Right lobe of liver (tissue), 4 donors: ENCODE data around the gene ELOVL5.

Source experiments
- POLR2A ChIP-seq: fragments of 450-650 bp; IDR thresholded peaks from one replicate; pipeline ENCODE4 v1.6.1; 2017; ENCODE audit warnings: antibody characterized with exemption, mild to moderate bottlenecking
- TF ChIP-seq, protein P1 (sequence below), 4 donors: fragments of 200-600 bp in 3 of 4; fragments of 450-650 bp in 1 of 4; IDR thresholded peaks; one replicate each; pipeline versions ENCODE4 v1.5.1 to v1.8.0; 2016 to 2022; ENCODE audit warnings: antibody characterized with exemption in 4 of 4, mild to moderate bottlenecking in 2 of 4
- donor health status: DM: no; HTN: no; CAD: no.
- donor health status: DM: no; HTN: no; CAD: no.
- donor health status: DM: no; HTN: yes; CAD: no.

DNA sequence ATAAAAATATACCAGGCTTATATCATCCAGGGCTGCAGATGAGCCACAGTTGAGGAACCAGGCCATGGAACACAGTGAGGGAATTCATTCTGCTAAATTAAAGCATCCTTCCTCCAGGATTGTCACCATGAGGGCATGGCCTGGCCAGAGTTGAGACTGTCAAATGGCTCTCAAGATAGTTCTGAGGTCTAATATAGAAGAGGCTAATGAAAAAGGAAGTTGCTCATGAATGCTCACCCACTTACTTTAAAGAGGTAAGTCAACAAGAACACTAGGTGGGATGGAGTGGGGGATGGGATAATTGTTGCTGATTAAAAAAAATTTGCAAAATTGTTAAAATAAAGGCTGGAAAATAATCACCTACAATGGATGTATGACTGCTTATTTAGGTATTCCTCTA is 128.1 kb downstream of the ELOVL5 start:
- TF ChIP-seq POLR2A: no peak
- TF ChIP-seq, protein P1, sequence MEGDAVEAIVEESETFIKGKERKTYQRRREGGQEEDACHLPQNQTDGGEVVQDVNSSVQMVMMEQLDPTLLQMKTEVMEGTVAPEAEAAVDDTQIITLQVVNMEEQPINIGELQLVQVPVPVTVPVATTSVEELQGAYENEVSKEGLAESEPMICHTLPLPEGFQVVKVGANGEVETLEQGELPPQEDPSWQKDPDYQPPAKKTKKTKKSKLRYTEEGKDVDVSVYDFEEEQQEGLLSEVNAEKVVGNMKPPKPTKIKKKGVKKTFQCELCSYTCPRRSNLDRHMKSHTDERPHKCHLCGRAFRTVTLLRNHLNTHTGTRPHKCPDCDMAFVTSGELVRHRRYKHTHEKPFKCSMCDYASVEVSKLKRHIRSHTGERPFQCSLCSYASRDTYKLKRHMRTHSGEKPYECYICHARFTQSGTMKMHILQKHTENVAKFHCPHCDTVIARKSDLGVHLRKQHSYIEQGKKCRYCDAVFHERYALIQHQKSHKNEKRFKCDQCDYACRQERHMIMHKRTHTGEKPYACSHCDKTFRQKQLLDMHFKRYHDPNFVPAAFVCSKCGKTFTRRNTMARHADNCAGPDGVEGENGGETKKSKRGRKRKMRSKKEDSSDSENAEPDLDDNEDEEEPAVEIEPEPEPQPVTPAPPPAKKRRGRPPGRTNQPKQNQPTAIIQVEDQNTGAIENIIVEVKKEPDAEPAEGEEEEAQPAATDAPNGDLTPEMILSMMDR (IDR thresholded peaks at IDR 0.05): no peak
